Omental fat pad (tissue), 4 donors: Measurements from ENCODE around the gene COX6B1. TPM values are rescaled to one million over a fixed set of nuclear protein-coding genes. Genes with fewer than 3 reads are reported as not detected.

ENCODE experiments used
- ATAC-seq: fragments of 150-250 bp; one replicate; pipeline ENCODE4 v1.9.1; 2016; ENCODE audit warnings: mild to moderate bottlenecking, moderate library complexity; ENCODE audit not compliant: low FRiP score
- DNase-seq: peaks from one replicate; pipeline ENCODE4 v3.0.0-alpha.2; 2019; ENCODE audit warnings: low spot score
- total RNA-seq, 4 donors: library from RNA; depleted of rRNA; stranded (reverse); fragments of >200 nt; gene quantifications; one replicate each; pipeline ENCODE4 v1.1.0, GENCODE V29; 2016
- TF ChIP-seq, protein P1 (sequence below), 3 donors: fragments of 450-650 bp; IDR thresholded peaks; one replicate each; pipeline ENCODE4 v1.5.1; 2016 to 2017; ENCODE audit warnings: antibody characterized with exemption in 3 of 3, mild to moderate bottlenecking in 3 of 3, moderate library complexity in 2 of 3

Gene COX6B1
- total RNA-seq, 4 donors from 2014 or later: 391 to 611 (median 538) TPM

GRCh38 chr19:35666251-35666913 lies 18.3 kb downstream of the COX6B1 start, which contains the start of gene UPK1A:
UPK1A (plus strand) TSS chr19:35666517; CDS start chr19:35666813, 296 bp downstream.
- ATAC-seq (peak; percentile 41), DNase-seq (no peak)
- TF ChIP-seq, protein P1, sequence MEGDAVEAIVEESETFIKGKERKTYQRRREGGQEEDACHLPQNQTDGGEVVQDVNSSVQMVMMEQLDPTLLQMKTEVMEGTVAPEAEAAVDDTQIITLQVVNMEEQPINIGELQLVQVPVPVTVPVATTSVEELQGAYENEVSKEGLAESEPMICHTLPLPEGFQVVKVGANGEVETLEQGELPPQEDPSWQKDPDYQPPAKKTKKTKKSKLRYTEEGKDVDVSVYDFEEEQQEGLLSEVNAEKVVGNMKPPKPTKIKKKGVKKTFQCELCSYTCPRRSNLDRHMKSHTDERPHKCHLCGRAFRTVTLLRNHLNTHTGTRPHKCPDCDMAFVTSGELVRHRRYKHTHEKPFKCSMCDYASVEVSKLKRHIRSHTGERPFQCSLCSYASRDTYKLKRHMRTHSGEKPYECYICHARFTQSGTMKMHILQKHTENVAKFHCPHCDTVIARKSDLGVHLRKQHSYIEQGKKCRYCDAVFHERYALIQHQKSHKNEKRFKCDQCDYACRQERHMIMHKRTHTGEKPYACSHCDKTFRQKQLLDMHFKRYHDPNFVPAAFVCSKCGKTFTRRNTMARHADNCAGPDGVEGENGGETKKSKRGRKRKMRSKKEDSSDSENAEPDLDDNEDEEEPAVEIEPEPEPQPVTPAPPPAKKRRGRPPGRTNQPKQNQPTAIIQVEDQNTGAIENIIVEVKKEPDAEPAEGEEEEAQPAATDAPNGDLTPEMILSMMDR (IDR thresholded peaks at IDR 0.05): no peak

DNA sequence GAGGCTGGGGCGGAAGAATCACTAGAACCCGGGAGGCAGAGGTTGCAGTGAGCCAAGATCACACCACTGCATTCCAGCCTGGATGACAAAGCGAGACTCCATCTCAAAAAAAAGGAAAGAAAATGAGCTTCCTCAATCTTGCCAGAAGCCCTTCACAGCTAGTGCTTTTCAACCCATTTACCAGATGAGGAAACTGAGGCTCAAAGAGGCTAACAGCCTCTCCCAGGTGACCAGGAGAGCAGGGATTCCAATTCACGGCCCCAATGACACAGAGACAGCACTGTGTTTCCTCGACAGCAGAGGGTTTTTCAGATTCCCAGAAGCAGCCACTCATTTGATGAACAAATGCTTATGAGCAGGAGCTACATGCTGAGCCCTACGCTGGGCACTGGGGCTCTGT lies 21.4 kb downstream of the COX6B1 start:
- no peak for DNase-seq
- TF ChIP-seq, protein P1 (IDR thresholded peaks at IDR 0.05): no peak
- ATAC-seq: no peak

DNA sequence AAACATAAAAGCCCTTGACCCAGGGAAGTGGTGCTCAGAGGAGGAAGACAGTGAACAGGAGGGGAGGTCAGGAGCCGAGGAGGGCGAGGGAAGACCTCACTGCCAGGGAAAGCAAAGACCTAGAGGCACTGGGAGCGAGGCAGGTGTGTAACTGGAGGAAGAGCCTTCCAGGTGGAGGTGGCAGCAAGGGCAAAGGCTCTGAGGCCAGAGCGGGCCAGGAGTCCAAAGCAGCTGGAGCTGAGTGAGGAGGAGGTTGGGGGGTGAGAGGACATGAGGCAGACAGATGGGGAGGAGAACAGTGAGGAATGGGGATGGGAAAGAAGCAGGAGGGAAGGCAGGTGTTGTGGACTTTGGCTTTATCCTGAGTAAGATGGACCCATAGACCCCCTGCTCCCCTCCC lies 21.9 kb downstream of the COX6B1 start:
- TF ChIP-seq, protein P1 (IDR thresholded peaks at IDR 0.05): no peak
- DNase-seq (no peak), ATAC-seq (no peak)

GRCh38 chr19:35670686-35671085 lies 22.6 kb downstream of the COX6B1 start:
- no peak for DNase-seq
- TF ChIP-seq, protein P1 (IDR thresholded peaks at IDR 0.05): no peak
- no peak for ATAC-seq

GRCh38 chr19:35671818-35672217 lies 23.7 kb downstream of the COX6B1 start:
- TF ChIP-seq, protein P1 (IDR thresholded peaks at IDR 0.05): no peak
- ATAC-seq (no peak), DNase-seq (no peak)

DNA sequence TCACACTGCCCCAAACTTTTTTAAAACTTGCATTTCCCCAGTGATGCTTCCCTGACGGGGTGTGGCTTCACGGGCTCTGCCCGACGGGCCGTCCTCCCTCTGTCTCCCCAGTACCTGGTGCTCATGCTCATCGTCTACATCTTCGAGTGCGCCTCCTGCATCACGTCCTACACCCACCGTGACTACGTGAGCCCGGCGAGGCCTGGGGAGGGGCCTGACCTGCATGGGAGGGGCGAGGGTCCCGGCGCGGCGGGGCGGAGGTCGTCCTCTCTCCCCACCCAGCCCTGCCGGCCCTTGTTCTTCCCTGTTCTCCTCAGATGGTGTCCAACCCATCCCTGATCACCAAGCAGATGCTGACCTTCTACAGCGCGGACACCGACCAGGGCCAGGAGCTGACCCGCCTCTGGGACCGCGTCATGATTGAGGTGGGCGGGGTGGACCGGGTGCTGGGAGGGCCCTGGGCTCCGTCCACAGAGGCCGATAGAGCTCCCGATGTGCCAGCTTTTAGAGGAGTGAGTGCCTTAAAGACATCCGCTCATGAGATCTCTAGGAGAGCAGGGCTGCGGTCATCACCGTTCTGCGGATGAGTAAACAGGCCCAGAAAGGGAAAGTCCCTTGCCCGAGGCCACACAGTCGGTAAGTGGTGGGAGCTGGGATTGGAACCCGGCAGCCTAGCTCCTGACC lies 25.1 kb downstream of the COX6B1 start:
- TF ChIP-seq, protein P1 (IDR thresholded peaks at IDR 0.05): no peak
- peak; percentile 78 for ATAC-seq
- DNase-seq: no peak
